ENCODE data around the gene RUNDC1.

RUNDC1 gene

GRCh38 chr17:42980274-42980765 lies at the start of gene RUNDC1:
Gene RUNDC1, plus strand, starts transcription at chr17:42980565. Its CDS starts 12 bp downstream, at chr17:42980577.
- no peak for DNase-seq (ENCODE audit: low read depth)
- H3K4me3 ChIP-seq (ENCODE audit: control insufficient read depth, low read depth, low read length) = peak within 1 kb of the TSS; percentile 88
- no peak for TF ChIP-seq CTCF (IDR thresholded peaks at IDR 0.05; ENCODE audit: control insufficient read depth, insufficient read depth, low read depth, low read length, missing control alignments)

DNA sequence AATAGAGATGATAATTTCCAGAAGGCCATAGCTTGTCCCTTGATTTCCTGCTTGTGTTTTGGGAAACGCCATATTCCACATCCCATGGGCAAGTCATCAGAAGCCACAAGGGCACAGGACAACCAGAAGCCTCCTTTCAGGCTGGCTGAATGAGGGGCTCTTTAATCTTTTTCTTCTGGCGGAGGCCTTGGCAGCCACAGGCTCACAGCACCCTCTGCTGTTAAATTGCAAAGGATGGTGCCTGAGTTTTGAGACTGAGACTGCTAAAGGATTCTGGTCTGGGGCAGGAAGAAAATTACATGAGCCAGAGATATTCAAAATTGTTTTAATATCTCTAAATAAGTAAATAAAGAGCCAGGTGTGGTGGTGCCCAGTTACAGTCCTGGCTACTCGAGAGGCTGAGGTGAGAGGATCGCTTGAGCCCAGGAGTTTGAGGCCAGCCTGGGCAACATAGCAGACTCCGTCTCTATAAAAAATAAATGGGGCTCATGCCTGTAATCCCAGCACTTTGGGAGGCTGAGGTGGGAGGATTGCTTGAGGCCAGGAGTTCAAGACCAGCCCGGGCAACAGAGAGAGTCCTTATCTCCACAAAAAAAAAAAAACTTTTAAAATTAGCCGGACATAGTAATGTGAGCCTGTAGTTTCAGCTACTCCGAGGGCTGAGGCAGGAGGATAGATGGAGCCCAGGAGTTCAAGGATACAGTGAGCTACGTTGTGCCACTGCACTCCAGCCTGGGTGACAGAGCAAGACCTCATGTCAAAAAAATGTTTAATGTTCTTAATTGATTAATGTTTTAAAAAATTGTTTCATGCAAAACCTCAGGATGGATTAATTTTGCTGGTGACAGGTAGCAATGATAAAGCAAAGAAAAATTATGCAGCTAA lies 42.4 kb upstream of the RUNDC1 start:
- DNase-seq (ENCODE audit: low read depth) = peak; percentile 20

GRCh38 chr17:42944211-42944610 lies 36.2 kb upstream of the RUNDC1 start:
- TF ChIP-seq CTCF (IDR thresholded peaks at IDR 0.05; ENCODE audit: control insufficient read depth, insufficient read depth, low read depth, low read length, missing control alignments) = no peak
- no peak overlapping the region for H3K4me3 ChIP-seq (ENCODE audit: control insufficient read depth, low read depth, low read length)
- DNase-seq (ENCODE audit: low read depth) = no peak

More for the DNA sequence above, 42.4 kb upstream of the RUNDC1 start:
- H3K4me3 ChIP-seq (ENCODE audit: control insufficient read depth, low read depth, low read length) = no peak overlapping the region
- TF ChIP-seq CTCF (IDR thresholded peaks at IDR 0.05; ENCODE audit: control insufficient read depth, insufficient read depth, low read depth, low read length, missing control alignments) = peak; percentile 81

DNA sequence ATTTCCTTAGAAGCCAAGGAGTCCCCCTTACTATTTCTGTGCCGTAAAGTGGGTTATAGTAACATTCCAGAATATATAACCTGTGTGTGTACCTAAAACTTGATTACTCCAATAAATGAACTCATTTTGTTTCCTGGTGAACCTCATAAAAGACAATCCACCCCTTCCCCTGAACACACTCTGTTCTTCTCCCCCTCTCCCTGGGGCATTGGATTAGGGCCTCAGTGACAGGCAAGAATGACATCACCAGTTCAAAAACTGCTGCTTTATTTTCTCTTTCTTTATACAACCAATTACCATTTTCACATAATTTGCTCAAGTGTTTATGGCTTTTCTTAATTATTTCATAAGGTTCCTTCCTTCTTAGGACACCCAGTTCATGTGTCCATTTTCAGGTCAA lies 33.6 kb upstream of the RUNDC1 start:
- H3K4me3 ChIP-seq (ENCODE audit: control insufficient read depth, low read depth, low read length) = no peak overlapping the region
- DNase-seq (ENCODE audit: low read depth) = no peak
- no peak for TF ChIP-seq CTCF (IDR thresholded peaks at IDR 0.05; ENCODE audit: control insufficient read depth, insufficient read depth, low read depth, low read length, missing control alignments)

DNA sequence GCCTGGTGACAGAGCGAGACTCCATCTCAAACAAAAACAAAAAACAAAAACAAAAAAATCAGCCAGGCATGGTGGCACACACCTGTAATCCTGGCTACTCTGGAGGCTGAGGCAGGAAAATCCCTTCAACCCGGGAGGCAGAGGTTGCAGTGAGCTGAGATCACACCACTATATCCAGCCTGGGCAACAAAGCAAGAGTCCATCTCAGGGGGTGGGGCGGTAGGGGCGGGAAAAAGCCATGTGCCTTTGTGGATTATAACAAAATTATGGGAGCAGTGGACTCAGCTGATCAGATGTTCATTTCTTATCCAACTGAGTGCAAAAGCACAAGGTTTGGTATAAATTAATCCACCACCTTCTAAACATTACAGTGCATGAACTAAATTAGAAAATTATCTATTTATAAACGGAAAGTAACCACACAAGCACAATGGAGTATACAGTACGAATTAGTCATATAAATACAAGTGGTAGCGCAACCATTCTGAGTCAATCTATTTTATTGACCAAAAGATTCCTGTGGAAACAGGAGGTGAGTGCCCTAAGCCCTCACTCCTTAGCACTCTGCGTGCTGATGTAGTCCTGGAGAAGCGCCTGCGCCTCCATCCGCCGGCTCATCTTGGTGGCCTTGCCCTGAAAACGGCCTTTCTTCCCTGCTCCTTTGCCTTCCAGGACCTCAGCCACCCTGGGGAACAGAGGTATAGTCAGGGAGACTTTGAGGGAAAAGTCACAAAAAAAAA lies 30.2 kb upstream of the RUNDC1 start:
- no peak for TF ChIP-seq CTCF (IDR thresholded peaks at IDR 0.05; ENCODE audit: control insufficient read depth, insufficient read depth, low read depth, low read length, missing control alignments)
- H3K4me3 ChIP-seq (ENCODE audit: control insufficient read depth, low read depth, low read length) = no peak overlapping the region
- no peak for DNase-seq (ENCODE audit: low read depth)

GRCh38 chr17:42953669-42954068 lies 26.7 kb upstream of the RUNDC1 start:
- DNase-seq (ENCODE audit: low read depth) = no peak
- no peak overlapping the region for H3K4me3 ChIP-seq (ENCODE audit: control insufficient read depth, low read depth, low read length)
- TF ChIP-seq CTCF (IDR thresholded peaks at IDR 0.05; ENCODE audit: control insufficient read depth, insufficient read depth, low read depth, low read length, missing control alignments) = no peak

All from AG09309 (cell line).